ENCODE measurements around the gene SLC6A17.

GRCh38 chr1:110144366-110144765 lies 5.9 kb upstream of the SLC6A17 start:
- TF ChIP-seq, protein P1, sequence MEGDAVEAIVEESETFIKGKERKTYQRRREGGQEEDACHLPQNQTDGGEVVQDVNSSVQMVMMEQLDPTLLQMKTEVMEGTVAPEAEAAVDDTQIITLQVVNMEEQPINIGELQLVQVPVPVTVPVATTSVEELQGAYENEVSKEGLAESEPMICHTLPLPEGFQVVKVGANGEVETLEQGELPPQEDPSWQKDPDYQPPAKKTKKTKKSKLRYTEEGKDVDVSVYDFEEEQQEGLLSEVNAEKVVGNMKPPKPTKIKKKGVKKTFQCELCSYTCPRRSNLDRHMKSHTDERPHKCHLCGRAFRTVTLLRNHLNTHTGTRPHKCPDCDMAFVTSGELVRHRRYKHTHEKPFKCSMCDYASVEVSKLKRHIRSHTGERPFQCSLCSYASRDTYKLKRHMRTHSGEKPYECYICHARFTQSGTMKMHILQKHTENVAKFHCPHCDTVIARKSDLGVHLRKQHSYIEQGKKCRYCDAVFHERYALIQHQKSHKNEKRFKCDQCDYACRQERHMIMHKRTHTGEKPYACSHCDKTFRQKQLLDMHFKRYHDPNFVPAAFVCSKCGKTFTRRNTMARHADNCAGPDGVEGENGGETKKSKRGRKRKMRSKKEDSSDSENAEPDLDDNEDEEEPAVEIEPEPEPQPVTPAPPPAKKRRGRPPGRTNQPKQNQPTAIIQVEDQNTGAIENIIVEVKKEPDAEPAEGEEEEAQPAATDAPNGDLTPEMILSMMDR (conservative IDR thresholded peaks at IDR 0.05 in 1 of 2, IDR thresholded peaks at IDR 0.05 in 1 of 2; ENCODE audit: extremely low read depth in 1 of 2, insufficient read depth in 1 of 2, low read depth in 1 of 2, low read length in 2 of 2), result no peak
- no peak for TF ChIP-seq EZH2 (IDR thresholded peaks at IDR 0.05; ENCODE audit: borderline replicate concordance, low read length)
